IMR-90 (cell line): Measurements from ENCODE around the gene NME2.

Experiments used
- CEBPB ChIP-seq: IDR thresholded peaks from 2 replicates; pipeline ENCODE4 v1.6.1; 2012; ENCODE audit warnings: low read depth, low read length, improper control_type of control experiment
- MXI1 ChIP-seq: IDR thresholded peaks from 2 replicates; pipeline ENCODE4 v1.6.1; 2012; ENCODE audit warnings: low read depth, mild to moderate bottlenecking, low read length, moderate library complexity, borderline replicate concordance
- POLR2A ChIP-seq: IDR thresholded peaks from 2 replicates; pipeline ENCODE4 v1.6.1; 2012; ENCODE audit warnings: mild to moderate bottlenecking, low read depth, low read length
- TF ChIP-seq, protein P1 (sequence below): conservative IDR thresholded peaks from 2 replicates; pipeline ENCODE4 v1.5.1; 2012; ENCODE audit warnings: mild to moderate bottlenecking, low read depth, low read length, improper control_type of control experiment
- TF ChIP-seq, protein P2 (sequence below): fragments of 150-350 bp; IDR thresholded peaks from 2 replicates; pipeline ENCODE4 v1.6.1; 2016; ENCODE audit warnings: low read depth, mild to moderate bottlenecking, low read length, moderate library complexity, borderline replicate concordance

- TF ChIP-seq POLR2A (no peak), MXI1 (peak; percentile 12; the same call in 1 of the 2 replicates), CEBPB (no peak)
- TF ChIP-seq, protein P1, sequence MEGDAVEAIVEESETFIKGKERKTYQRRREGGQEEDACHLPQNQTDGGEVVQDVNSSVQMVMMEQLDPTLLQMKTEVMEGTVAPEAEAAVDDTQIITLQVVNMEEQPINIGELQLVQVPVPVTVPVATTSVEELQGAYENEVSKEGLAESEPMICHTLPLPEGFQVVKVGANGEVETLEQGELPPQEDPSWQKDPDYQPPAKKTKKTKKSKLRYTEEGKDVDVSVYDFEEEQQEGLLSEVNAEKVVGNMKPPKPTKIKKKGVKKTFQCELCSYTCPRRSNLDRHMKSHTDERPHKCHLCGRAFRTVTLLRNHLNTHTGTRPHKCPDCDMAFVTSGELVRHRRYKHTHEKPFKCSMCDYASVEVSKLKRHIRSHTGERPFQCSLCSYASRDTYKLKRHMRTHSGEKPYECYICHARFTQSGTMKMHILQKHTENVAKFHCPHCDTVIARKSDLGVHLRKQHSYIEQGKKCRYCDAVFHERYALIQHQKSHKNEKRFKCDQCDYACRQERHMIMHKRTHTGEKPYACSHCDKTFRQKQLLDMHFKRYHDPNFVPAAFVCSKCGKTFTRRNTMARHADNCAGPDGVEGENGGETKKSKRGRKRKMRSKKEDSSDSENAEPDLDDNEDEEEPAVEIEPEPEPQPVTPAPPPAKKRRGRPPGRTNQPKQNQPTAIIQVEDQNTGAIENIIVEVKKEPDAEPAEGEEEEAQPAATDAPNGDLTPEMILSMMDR, result no peak
- TF ChIP-seq, protein P2, sequence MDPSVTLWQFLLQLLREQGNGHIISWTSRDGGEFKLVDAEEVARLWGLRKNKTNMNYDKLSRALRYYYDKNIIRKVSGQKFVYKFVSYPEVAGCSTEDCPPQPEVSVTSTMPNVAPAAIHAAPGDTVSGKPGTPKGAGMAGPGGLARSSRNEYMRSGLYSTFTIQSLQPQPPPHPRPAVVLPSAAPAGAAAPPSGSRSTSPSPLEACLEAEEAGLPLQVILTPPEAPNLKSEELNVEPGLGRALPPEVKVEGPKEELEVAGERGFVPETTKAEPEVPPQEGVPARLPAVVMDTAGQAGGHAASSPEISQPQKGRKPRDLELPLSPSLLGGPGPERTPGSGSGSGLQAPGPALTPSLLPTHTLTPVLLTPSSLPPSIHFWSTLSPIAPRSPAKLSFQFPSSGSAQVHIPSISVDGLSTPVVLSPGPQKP, result no peak
Observed at GRCh38 chr17:51165680-51166197, 472 bp upstream of the NME2 start.
